Activated naive CD4-positive, alpha-beta T cell treated with Interleukin-2 at 50 U/mL for 16 hours (primary cell): ENCODE measurements around the gene EIF4A2.

Source experiments
- DNase-seq: peaks from one replicate; pipeline ENCODE4 v3.0.0-alpha.2; 2020

The EIF4A2 gene

DNA sequence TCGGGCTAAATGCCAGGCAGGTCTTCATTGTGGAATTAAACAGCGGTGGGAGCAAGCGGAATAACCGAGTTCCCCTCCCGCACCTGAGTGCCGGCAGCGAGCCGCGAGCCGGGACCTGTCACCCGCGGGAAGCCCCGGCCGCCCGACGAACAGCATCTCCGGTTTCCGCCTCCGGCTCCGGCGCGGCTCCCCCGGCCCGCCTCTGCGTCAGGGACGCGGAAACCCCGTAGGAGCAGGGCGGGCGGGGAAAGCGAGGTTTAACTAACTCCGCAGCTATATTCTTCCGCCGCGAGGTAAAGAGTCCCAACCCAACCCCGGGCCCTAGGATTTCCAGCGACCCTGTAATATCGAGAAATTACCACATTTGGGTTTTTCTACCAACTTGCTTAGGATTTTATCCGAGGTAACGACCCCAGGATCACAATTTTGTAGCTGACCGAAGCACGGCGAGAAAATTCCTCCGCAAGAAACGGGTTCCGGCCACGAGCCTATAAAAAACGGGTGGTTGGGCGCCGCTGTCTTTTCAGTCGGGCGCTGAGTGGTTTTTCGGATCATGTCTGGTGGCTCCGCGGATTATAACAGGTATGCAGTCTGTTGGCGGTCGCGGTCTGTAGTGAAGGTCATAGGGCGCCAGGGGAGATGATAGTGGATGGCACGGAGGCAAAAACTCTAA is at the start of gene EIF4A2:
Gene EIF4A2, plus strand, starts transcription at position 520 of the 673 bp plus-strand sequence. Its CDS starts 34 bp downstream, at position 554.
- peak; percentile 91 for DNase-seq

DNA sequence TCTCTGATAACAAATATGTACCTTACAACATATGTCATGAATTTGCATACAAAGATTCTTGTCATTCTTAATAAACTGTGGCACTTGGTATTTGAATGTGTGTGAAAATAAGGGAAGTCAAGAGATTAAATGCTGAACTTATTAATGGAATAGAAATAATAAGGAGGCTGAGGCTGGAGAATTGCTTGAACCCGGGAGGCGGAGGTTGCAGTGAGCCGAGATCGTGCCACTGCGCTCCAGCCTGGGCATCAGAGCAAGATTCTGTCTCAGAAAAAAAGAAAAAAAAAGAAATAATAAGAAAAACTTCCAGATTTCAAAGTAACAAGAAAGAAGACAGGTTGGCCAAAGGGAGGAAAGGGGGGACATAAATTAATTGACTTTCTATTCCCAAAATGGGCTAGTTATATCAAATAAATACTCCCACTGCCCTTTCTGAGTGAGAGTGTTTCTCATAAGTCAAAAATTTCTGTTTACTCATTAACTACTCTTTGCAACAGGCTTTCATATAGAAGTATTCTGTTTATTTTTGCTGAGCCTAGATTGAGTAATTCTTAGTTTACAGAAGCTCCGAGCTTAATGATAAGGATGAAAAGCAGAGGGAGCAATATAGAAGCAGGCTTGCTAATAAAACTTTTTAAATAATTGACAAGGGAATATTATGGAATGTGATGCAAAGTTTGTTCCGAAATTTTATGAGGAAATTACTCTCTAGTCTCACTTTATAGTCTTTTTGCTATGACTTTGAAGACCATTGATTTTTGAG is 40.6 kb upstream of the EIF4A2 start:
- no peak for DNase-seq

DNA sequence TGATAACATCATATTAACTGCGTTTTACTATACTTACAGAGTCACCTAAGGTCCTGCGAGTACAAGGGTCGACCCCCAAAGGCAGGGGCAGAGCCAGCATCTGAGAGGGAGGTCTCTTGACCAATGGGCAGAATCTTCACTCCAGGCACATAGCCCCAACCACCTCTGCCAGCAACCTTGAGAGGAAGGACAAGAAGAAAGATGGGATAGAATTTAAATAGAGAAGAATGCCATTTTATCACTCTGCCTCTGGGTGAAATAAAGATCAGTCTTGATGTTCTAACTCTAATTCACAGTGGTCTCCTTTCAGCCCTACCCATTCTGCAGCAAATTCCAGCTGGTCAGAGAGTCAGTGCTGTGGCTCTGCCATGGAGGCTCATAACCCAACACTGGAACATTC is 39.7 kb upstream of the EIF4A2 start:
- no peak for DNase-seq

DNA sequence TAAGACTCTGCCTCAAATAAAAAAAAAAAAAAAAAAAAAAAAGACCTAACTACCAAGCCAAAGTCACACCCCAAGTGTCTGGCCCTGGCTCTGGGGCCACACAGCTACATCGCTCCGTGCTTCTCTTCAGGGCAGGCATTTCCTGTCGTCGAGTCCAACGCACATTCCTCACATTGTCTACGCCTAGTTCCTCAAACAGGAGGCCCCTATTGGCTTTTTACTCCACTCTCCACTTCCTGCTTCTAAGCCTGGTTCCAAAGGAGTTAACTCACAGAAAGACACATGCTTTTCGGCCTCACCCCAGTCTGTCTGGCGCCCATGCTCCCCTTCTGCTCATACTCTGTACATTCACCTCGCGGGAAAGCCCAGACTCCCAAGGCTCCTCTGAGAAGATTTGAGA is 37.4 kb upstream of the EIF4A2 start:
- no peak for DNase-seq

DNA sequence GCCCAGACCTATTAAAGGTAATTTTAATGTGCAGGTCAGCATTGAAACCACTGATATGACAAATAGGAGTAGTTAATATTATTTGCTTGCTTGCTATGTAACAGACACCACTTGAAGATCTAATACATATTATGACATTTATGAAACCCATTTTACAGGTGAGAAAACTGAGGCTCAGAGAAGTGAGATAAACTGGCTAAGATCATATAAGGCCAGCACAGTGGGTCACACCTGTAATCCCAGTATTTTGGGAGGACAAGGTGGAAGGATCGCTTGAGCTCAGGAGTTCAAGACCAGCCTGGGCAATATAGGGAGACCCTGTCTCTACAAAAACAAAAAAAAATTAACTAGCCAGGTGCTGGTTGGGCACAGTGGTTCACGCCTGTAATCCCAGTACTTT is 33.1 kb upstream of the EIF4A2 start:
- no peak for DNase-seq

DNA sequence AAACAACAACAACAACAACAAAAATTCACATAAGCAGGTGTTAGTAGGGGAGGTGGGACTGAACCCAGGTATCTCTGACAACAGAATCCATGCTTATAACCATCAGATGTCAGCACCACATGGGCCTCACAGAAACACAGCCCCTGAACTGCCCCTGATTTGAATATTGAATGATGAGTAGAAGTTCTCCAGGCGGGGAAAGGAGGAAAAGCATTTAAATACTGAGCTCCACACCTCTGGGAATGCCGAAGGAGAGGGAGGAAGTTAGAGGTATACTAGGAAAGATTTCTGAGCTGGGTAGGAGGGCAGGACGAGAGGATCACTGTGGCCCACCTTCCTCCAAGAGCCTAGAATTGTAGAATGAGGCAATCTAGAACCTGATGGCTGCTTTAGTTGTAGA is 31.9 kb upstream of the EIF4A2 start:
- no peak for DNase-seq

DNA sequence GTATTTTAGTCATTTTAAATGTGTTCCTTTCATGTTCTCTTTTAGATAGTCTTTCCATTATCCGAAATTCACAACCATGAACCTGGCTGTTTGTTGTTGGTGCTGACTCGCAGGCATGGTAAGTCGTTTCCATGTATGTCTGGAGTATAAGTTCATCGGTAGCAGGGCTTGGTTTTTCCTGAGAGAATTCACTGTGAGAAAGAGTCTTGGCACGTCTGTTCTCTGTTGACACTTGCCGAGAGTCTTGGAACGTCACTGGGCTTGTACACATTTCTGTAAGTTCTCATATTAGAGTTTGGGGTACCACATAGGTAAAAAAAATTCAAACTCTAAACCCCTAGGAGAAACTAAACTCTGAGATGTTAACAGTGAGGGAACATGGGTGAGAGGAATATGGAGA is 29.4 kb upstream of the EIF4A2 start:
- DNase-seq = no peak

DNA sequence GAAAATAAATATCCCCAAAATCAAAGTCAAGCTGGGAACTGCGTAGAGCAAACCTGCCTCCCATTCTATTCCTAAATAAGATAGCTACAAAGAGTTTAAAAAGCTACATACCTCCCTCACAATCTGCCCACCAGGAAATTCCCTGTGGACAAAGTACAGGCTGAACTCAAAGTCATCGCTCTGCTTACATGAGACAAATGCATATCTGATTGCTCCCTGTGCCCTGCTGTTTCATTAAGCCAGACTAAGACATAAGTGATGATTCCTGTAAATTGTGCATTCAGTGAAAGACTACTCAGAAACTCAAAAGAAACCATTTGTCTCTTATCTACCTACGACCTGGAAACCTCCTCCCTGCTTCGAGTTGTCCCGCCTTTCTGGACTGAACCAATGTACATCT is 28.5 kb upstream of the EIF4A2 start:
- no peak for DNase-seq

DNA sequence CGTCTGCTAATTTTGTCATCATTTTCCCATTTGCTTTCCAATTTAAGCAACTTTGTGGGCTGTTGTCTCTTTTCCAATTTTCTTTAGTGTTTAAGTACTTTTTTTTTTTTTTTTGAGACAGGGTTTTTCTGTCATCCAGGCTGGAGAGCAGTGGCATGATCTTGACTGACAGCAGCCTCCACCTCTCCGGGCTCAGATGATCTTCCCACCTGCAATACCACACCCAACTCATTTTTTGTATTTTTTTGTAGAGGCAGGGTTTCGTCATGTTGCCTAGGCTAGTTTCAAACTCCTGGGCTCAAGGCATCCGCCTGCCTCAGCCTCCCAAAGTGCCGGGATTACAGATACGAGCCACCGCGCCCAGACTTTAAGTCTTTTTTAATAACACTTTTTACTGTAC is 26.2 kb upstream of the EIF4A2 start:
- DNase-seq = no peak

DNA sequence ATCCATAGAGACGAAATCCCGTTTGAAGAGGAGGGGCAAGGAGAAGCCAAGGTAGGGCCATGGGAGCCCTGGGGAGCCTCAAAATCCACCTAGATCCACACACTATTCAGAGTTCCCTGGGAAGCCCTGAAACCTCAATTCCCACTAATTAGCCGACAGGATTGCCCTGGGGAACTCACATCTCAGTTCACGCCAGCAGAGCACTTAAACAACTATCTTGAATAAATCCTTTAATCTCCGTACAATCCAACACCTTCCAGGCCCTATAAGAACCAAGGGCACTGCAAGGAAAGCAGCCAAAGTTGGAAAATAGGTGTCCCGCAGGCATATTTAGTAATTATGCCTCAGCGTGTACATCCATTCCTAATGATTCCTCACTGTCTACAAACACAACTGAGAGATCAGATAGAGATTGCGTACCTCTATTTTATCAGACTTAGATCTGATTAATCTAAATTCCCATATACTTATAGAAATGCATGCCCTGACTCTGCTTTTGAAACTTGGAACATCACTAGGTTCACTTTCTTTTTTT is 25.6 kb upstream of the EIF4A2 start:
- DNase-seq = no peak

DNA sequence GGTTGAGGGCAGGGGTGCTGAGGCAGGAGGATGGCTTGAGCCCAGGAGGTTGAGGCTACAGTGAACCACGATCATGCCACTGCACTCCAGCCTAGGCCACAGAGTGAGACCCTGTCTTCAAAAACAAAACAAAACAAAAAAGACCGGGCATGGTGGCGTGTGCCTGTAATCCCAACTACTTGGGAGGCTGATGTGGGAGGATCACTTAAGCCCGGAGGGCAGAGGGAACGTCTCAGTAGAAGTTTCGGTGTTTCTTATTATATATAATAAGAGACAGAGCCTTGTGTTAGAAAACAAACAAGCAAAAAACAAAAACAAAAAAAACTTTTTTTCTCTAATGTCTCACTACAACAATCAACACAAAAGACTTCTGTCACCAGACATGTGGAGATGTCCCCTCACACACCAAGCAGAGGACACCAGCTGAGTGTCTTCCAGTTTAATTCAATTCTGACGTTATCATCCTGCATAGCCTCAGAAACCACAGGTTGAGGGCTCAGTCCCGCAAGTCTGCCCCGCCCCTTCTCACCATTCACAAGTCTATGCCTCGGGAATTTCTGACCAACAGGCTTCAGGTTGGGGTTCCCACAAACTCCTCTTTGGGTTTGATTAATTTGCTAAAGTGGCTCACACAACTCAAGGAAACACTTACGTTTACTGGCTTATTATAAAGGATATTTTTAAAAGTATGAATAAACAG is 24.0 kb upstream of the EIF4A2 start:
- no peak for DNase-seq

DNA sequence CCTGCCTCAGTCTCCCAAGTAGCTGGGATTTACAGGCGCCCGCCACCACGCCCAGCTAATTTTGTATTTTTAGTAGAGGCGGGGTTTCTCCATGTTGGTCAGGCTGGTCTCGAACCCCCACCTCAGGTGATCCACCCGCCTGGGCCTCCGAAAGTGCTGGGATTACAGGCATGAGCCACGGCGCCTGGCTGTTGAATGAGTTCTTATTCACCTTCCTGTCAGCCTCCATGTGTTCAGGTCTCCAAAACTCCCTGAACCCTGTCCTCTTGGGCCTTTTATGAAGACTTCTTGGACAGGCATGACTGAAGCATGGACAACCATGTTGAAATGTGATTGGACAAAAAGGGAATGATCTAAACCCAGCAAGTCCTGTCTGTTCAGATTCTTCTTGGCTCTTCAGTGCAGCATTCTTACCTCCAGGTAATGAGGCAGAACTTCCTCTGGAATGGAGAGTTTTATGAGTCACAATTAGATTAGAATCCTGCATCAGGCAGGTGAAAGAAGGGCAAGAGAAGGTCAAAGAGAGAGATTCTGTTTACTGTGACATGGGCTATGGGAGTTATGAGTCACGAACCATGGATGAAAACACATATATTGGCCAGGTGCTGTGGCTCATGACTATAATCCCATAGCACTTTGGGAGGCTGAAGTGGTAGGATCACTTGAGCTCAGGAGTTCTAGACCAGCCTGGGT is 23.1 kb upstream of the EIF4A2 start:
- DNase-seq = no peak

DNA sequence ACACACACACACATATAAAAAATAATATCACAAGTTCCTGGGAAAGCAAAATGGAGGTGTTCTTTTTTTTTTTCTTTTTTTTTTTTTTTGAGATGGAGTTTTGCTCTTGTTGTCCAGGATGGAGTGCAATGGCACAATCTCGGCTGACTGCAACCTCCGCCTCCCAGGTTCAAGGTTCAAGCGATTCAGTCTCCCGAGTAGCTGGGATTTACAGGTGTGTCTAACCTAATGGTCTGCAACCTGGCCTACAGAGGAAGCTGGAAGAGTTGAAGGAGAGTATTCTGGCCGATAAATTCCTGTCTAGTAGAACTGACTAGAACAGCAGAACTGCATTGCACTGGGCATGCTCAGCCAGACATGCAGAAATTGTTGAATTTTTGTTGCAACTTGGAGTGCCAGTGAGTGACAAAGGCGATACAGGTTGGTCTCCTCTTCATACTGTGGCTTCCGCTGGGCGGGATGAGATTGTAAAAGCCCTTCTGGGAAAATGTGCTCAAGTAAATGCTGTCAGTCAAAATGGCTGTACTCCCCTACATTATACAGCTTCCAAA is 22.4 kb upstream of the EIF4A2 start:
- DNase-seq = no peak

DNA sequence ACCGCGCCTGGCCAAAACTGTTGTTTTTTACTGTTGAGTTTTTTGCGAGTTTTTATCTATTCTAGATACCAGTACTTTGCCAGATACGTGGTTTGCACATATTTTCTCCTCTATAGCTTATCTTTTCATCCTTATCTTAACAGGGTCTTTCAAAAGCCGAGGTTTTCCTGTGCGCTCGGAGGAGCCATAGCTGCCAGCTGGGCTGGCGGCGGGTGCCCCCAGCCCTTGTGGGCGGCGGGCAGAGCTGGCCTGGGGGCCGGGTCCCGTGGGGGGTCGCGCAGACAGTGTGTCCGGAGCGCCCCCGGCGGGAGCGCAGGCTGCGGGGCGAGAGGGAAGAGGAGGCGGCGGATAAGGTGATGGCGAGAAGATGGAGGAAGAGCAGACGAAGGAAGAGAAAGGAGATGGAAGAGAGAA is 11.1 kb upstream of the EIF4A2 start:
- no peak for DNase-seq

DNA sequence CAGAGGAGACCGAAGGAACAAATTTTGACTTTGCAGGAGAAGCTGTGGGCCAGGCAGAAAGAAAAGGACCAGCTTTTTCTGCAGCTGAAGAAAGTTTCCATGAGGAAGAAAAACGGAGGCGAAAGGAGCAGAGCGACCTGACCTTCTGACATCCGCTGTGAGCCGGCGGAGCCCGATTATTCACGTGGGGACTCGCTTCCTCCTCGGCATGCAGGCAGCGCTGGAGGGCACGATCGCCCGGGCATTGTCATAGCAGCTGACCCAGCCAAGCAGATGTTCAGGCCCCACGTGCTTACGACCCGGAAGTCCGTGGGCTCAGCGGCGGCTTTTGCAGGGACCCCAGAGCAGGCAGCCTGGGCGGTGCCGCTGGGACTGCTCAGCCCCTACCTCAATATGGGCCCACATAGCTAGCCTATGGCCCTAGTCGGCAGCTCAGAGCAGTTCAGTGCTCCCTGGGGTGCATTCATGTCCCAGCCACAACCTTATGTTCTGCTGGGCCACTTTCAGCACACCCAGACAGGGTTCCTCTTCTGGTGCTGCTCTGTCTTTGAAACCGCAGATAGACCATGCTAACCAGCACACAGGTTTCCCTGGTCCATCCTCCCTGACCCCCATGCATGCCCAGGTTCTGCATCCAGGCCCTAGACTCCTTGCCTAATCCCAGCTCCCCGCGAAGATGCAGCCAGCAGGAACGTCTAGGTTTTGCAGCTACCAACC is 10.5 kb upstream of the EIF4A2 start:
- peak; percentile 67 for DNase-seq

DNA sequence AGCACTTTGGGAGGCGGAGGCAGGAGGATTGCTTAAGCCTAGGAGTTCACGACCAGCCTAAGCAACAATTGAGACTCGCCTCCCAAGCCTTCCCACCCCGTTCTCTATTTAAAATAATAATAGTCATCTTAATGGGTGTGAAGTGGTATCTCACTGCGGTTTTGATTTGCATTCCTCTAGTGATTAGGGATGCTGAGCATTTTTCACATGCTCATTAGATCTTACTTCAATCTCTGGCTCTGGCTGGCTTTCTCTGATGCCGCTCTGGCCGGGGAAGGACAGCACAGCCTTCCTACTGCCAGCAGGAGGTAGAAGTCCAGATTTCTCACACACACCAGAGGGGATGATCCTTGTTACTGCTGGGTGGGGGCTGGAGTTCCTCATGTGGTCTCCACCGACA is 7.4 kb upstream of the EIF4A2 start:
- no peak for DNase-seq

DNA sequence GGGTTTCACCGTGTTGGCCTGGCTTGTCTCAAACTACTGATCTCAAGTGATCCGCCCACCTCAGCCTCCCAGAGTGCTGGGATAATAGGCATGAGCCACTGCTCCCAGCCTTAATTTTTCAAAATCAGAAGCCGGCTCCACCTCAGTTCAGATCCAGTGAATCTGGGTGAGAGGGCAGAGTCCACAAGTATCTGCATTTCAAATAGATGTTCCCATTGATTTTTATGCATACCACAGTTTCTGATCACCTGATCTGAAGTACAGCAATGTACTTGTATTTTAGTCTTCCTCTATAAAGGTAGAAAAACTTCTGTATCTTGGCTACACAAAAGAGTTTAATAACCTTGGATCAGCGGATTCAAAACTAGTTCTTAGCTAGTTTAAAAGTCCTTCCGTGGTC is 4.2 kb upstream of the EIF4A2 start:
- no peak for DNase-seq

DNA sequence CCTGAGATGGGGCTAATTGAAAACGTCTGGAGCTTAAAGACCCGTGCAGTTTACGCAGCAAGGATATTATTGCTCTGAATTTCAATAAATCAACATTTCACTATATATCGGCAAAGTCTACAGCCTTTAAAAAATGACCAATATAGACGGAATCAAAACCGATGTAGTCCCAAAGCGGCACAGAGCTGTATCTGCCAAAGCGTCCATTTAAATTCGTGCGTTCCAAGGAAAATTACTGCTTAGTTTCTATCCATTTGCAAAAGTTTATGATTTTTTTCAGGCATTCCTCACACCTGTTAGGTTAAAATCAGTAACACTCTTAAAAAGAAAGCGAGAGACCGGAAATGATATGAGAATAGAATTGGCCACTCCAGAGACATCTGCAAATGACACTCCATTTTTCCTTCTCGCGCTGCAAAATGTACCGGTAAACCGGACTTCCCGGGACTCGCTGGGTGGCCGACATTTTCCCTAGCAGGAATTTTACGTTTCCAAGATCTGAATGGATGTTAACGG is 777 bp upstream of the EIF4A2 start:
- no peak for DNase-seq

DNA sequence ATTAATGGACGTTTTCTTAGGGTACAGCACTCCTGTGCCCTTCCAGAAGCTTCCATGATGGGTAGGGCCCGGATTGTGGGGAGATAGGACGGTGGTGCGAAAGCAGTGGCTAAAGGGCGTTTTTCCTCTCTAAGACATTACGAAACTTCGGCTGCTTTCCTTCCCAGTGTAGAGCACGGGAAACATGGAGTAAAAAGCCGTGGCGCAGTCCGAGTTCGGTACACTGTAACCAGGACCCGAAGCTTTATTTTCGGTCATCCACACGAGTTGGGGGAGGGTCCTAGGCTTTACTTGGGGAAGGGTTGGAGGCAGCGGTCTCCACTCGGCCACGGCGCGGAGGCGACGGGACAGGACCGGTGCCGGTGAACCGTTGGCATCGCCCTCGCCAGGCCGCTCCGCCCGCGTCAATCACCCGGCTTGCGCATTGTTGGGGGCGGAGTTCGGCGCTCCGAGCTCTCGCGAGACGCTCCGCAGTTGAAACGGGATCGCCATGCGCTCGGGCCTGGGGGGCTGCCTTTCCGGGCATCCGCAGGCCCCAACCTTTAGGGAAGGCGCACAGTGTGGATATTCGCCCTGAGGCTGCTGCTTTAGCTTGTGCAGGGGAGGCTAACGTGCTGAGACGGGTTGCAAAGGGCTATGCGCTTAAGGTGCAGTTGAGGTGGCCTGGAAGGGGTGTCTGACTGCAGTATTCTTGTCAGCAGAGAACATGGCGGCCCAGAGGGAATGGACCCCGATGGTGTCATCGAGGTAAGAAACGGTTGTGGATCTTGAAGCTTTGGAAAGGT is 546 bp downstream of the EIF4A2 start:
- DNase-seq = peak; percentile 76

DNA sequence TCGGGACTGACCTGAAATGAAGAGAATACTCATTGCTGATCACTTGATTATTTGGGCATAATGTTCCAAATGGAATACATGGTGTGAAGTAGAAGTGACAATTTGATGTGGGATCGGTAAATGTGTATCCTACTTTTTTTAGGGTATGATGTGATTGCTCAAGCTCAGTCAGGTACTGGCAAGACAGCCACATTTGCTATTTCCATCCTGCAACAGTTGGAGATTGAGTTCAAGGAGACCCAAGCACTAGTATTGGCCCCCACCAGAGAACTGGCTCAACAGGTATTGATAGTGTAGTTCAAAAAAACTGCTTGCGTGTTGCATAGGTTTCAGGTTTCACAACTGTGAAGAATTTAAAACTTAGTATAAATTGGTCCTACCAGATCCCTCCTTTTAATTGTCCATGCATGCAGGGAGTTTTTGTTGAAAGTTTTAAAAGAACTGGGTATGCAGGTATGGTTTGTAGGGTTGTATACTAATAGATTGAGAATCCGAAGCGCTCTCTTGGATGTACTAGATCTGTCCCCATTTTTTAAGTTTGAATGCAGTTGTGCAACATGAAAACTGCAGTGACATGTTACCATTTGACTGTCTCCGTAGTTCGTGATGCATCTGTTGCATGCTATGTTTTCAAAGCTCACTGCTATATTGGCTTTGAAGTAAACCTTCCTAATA is 1.6 kb downstream of the EIF4A2 start:
- no peak for DNase-seq
